ENCODE results near the gene NPIPB6. TPM values are rescaled to one million over a fixed set of nuclear protein-coding genes. Genes with fewer than 3 reads are reported as not detected.

The NPIPB6 gene
- total and polyA plus RNA-seq, 4 donors, result 0.42 to 0.75 TPM; not detected in 2

- Histone ChIP-seq H3K4me1 (ENCODE audit: control insufficient read depth in 4 of 4, insufficient read depth in 4 of 4, low read length in 3 of 4) (peaks cover 0 to 2% (median 0%) of the 10 kb centered on the region in 4 donors), H3K9me3 (ENCODE audit: control insufficient read depth in 4 of 4, low read length in 3 of 4) (no peaks in the 10 kb centered on the region), H3K36me3 (ENCODE audit: control insufficient read depth in 4 of 4, insufficient read depth in 3 of 4, low read depth in 1 of 4, low read length in 3 of 4) (no peaks in the 10 kb centered on the region), H3K4me3 (ENCODE audit: low read depth in 1 of 3, low read length in 3 of 3) (no peak overlapping the region), H3K27ac (ENCODE audit: low read depth in 1 of 2, low read length in 2 of 2) (no peak overlapping the region), H3K27me3 (ENCODE audit: control insufficient read depth in 4 of 4, insufficient read depth in 4 of 4, low read length in 3 of 4) (no peaks in the 10 kb centered on the region), H3K9ac (ENCODE audit: low read depth in 1 of 2, low read length in 2 of 2) (no peak overlapping the region)
- TF ChIP-seq RXRA (IDR thresholded peaks at IDR 0.05), result no peak
- 95% methylated on average over 73 of the region's 73 CpGs for WGBS
- no peak for DNase-seq (ENCODE audit: low spot score)
Measured at GRCh38 chr16:28320023-28320561, 43.2 kb downstream of the NPIPB6 start.

GRCh38 chr16:28319476-28320022 is 43.8 kb downstream of the NPIPB6 start:
- TF ChIP-seq REST (IDR thresholded peaks at IDR 0.05) (no peak), FOXA2 (IDR thresholded peaks at IDR 0.05) (no peak), CTCF (IDR thresholded peaks at IDR 0.05; ENCODE audit: low read depth, low read length, missing input control) (no peak), HNF4G (IDR thresholded peaks at IDR 0.05) (no peak)
- WGBS, result 91% methylated on average over 26 of the region's 26 CpGs

GRCh38 chr16:28318042-28318744 is 45.1 kb downstream of the NPIPB6 start:
- no peak overlapping the region for H3K4me3 ChIP-seq (ENCODE audit: low read depth in 1 of 3, low read length in 3 of 3)
- H3K36me3 ChIP-seq (ENCODE audit: control insufficient read depth in 4 of 4, insufficient read depth in 3 of 4, low read depth in 1 of 4, low read length in 3 of 4), result no peaks in the 10 kb centered on the region
- H3K9ac ChIP-seq (ENCODE audit: low read depth in 1 of 2, low read length in 2 of 2), result no peak overlapping the region
- no peaks in the 10 kb centered on the region for H3K27me3 ChIP-seq (ENCODE audit: control insufficient read depth in 4 of 4, insufficient read depth in 4 of 4, low read length in 3 of 4)
- no peak overlapping the region for H3K27ac ChIP-seq (ENCODE audit: low read depth in 1 of 2, low read length in 2 of 2)
- H3K9me3 ChIP-seq (ENCODE audit: control insufficient read depth in 4 of 4, low read length in 3 of 4), result no peaks in the 10 kb centered on the region
- peaks cover 0 to 2% (median 0%) of the 10 kb centered on the region in 4 donors for H3K4me1 ChIP-seq (ENCODE audit: control insufficient read depth in 4 of 4, insufficient read depth in 4 of 4, low read length in 3 of 4)
- DNase-seq (ENCODE audit: low spot score), result no peak
- WGBS, result 90% methylated on average over 9 of the region's 9 CpGs
- TF ChIP-seq FOXA1 (IDR thresholded peaks at IDR 0.05), result no peak
- no peak for TF ChIP-seq FOXA2 (IDR thresholded peaks at IDR 0.05)
- TF ChIP-seq SP1 (IDR thresholded peaks at IDR 0.05), result no peak
- TF ChIP-seq YY1 (IDR thresholded peaks at IDR 0.05), result no peak
- TF ChIP-seq CTCF (IDR thresholded peaks at IDR 0.05; ENCODE audit: low read depth, low read length, missing input control), result no peak
- no peak for TF ChIP-seq JUND (IDR thresholded peaks at IDR 0.05)
- TF ChIP-seq EGR1 (IDR thresholded peaks at IDR 0.05; ENCODE audit: low read depth in 2 of 2), result no peak
- no peak for TF ChIP-seq TAF1 (conservative IDR thresholded peaks at IDR 0.05)
- TF ChIP-seq ZBTB33 (IDR thresholded peaks at IDR 0.05), result no peak

More at GRCh38 chr16:28319476-28320022, 43.8 kb downstream of the NPIPB6 start:
- no peak overlapping the region for H3K4me3 ChIP-seq (ENCODE audit: low read depth in 1 of 3, low read length in 3 of 3)
- H3K4me1 ChIP-seq (ENCODE audit: control insufficient read depth in 4 of 4, insufficient read depth in 4 of 4, low read length in 3 of 4), result peaks cover 0 to 2% (median 0%) of the 10 kb centered on the region in 4 donors
- H3K27ac ChIP-seq (ENCODE audit: low read depth in 1 of 2, low read length in 2 of 2), result no peak overlapping the region
- H3K9ac ChIP-seq (ENCODE audit: low read depth in 1 of 2, low read length in 2 of 2), result no peak overlapping the region
- no peaks in the 10 kb centered on the region for H3K27me3 ChIP-seq (ENCODE audit: control insufficient read depth in 4 of 4, insufficient read depth in 4 of 4, low read length in 3 of 4)
- H3K9me3 ChIP-seq (ENCODE audit: control insufficient read depth in 4 of 4, low read length in 3 of 4), result no peaks in the 10 kb centered on the region
- DNase-seq (ENCODE audit: low spot score), result no peak
- no peaks in the 10 kb centered on the region for H3K36me3 ChIP-seq (ENCODE audit: control insufficient read depth in 4 of 4, insufficient read depth in 3 of 4, low read depth in 1 of 4, low read length in 3 of 4)

Measured in liver (tissue), 9 donors.